PC-9 (cell line): ENCODE data around the gene CAMTA1. TPM values are rescaled to one million over a fixed set of nuclear protein-coding genes. Genes with fewer than 3 reads are reported as not detected.

Experiments used
- BruUV-seq: library from RNA; stranded (reverse); fragments of 400-500 nt; replicated peaks from 2 replicates; lab custom pipeline; 2021; lab: Mats Ljungman, UMichigan
- CTCF ChIA-PET: fragments of 300-600 bp; sonication (Branson Sonifier 250); formaldehyde crosslinking; loops from one replicate; lab custom pipeline; 2022; ENCODE audit warnings: antibody characterized with exemption; lab: Charles Lee
- POLR2A ChIA-PET: fragments of 300-600 bp; sonication (Branson Sonifier 250); formaldehyde crosslinking; loops from one replicate; lab custom pipeline; 2022; ENCODE audit warnings: antibody characterized with exemption; ENCODE audit not compliant: unreplicated experiment; lab: Charles Lee
- DNase-seq, 2 experiments: peaks; one replicate each; pipeline versions ENCODE4 v3.0.0 to v3.0.0-alpha.2; 2015 to 2022; ENCODE audit warnings: mixed read lengths in 1 of 2
- H2AFZ ChIP-seq: fragments of 200-600 bp; sonication (generic); 2 replicates; pipeline ENCODE4 v1.8.1; 2017; ENCODE audit warnings: antibody characterized with exemption
- H3F3A ChIP-seq: fragments of 200-600 bp; sonication (generic); 2 replicates; pipeline ENCODE4 v1.8.1; 2017; ENCODE audit warnings: antibody characterized with exemption, mild to moderate bottlenecking, low read depth; ENCODE audit not compliant: insufficient read depth
- H3K27ac ChIP-seq: fragments of 200-600 bp; sonication (generic); 2 replicates; pipeline ENCODE4 v1.6.1; 2016; ENCODE audit warnings: mixed run types
- H3K27me3 ChIP-seq: fragments of 200-600 bp; sonication (generic); 2 replicates; pipeline ENCODE4 v1.6.1; 2016; ENCODE audit warnings: low read depth, mixed run types; ENCODE audit not compliant: insufficient read depth
- H3K36me3 ChIP-seq: fragments of 200-600 bp; sonication (generic); 2 replicates; pipeline ENCODE4 v1.6.1; 2016; ENCODE audit warnings: low read depth, mixed run types
- H3K4me1 ChIP-seq: fragments of 200-600 bp; sonication (generic); replicated peaks from 2 replicates; pipeline ENCODE4 v1.6.1; 2016; ENCODE audit warnings: mixed run types; ENCODE audit not compliant: insufficient read depth
- H3K4me2 ChIP-seq: fragments of 200-600 bp; sonication (generic); 2 replicates; pipeline ENCODE4 v1.6.1; 2017; ENCODE audit warnings: mixed run types
- H3K4me3 ChIP-seq: fragments of 200-600 bp; sonication (generic); 2 replicates; pipeline ENCODE4 v1.6.1; 2016; ENCODE audit warnings: mixed run types
- H3K79me2 ChIP-seq: fragments of 200-600 bp; sonication (generic); 2 replicates; pipeline ENCODE4 v1.6.1; 2017; ENCODE audit warnings: low read depth, mixed run types
- H3K9me2 ChIP-seq: fragments of 200-600 bp; sonication (generic); 2 replicates; pipeline ENCODE4 v1.8.1; 2017; ENCODE audit warnings: mild to moderate bottlenecking; ENCODE audit not compliant: insufficient read depth
- H3K9me3 ChIP-seq: fragments of 200-600 bp; sonication (generic); 2 replicates; pipeline ENCODE4 v1.8.1; 2016; ENCODE audit warnings: low read depth; ENCODE audit not compliant: insufficient read depth
- H4K20me1 ChIP-seq: fragments of 200-600 bp; sonication (generic); 2 replicates; pipeline ENCODE4 v1.8.1; 2017; ENCODE audit not compliant: insufficient read depth
- EZH2 ChIP-seq: fragments of 200-600 bp; sonication (generic); IDR thresholded peaks from 2 replicates; pipeline ENCODE4 v1.8.0; 2017; ENCODE audit warnings: antibody characterized with exemption, low read depth
- intact Hi-C: fragments of 100-400 bp; cut with micrococcal nuclease; formaldehyde crosslinking; loops from one replicate; pipeline ENCODE4 v1.10.0; 2022; ENCODE audit not compliant: unreplicated experiment
- total RNA-seq: library from RNA; stranded (reverse); gene quantifications from 2 replicates; pipeline ENCODE4 v1.2.3, GENCODE V29; 2021
- TF ChIP-seq, protein P1 (sequence below): fragments of 200-600 bp; sonication (generic); conservative IDR thresholded peaks from 2 replicates; pipeline ENCODE4 v1.6.1; 2017; ENCODE audit warnings: mixed run types, antibody characterized with exemption, mild to moderate bottlenecking, moderate library complexity

CAMTA1 gene
- total RNA-seq, 1 experiment from 2014 or later: 72.3 TPM

GRCh38 chr1:7453038-7453437 lies 667.8 kb downstream of the CAMTA1 start:
- Histone ChIP-seq H3K4me1 (no peaks in the 10 kb centered on the region), H3K27ac (no peak overlapping the region), H3K9me2 (no peaks in the 10 kb centered on the region), H3K27me3 (peaks cover 70% of the 10 kb centered on the region), H3F3A (no peaks in the 10 kb centered on the region), H3K4me2 (no peak overlapping the region), H3K36me3 (no peaks in the 10 kb centered on the region), H3K79me2 (no peaks in the 10 kb centered on the region), H2AFZ (no peak overlapping the region), H4K20me1 (no peaks in the 10 kb centered on the region), H3K4me3 (no peak overlapping the region), H3K9me3 (no peaks in the 10 kb centered on the region)
- CTCF ChIA-PET: no interaction called here
- intact Hi-C loops: no loop called here
- POLR2A ChIA-PET: no interaction called here
- TF ChIP-seq, protein P1, sequence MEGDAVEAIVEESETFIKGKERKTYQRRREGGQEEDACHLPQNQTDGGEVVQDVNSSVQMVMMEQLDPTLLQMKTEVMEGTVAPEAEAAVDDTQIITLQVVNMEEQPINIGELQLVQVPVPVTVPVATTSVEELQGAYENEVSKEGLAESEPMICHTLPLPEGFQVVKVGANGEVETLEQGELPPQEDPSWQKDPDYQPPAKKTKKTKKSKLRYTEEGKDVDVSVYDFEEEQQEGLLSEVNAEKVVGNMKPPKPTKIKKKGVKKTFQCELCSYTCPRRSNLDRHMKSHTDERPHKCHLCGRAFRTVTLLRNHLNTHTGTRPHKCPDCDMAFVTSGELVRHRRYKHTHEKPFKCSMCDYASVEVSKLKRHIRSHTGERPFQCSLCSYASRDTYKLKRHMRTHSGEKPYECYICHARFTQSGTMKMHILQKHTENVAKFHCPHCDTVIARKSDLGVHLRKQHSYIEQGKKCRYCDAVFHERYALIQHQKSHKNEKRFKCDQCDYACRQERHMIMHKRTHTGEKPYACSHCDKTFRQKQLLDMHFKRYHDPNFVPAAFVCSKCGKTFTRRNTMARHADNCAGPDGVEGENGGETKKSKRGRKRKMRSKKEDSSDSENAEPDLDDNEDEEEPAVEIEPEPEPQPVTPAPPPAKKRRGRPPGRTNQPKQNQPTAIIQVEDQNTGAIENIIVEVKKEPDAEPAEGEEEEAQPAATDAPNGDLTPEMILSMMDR: no peak
- no peak for TF ChIP-seq EZH2
- DNase-seq: no peak
- BruUV-seq: no TSS peak

GRCh38 chr1:7454052-7454815 lies 669.0 kb downstream of the CAMTA1 start:
- Histone ChIP-seq H3K36me3 (no peaks in the 10 kb centered on the region), H3K27me3 (peaks cover 73% of the 10 kb centered on the region), H3K79me2 (no peaks in the 10 kb centered on the region), H4K20me1 (no peaks in the 10 kb centered on the region), H2AFZ (no peak overlapping the region), H3K4me1 (no peaks in the 10 kb centered on the region), H3K4me2 (no peak overlapping the region), H3K4me3 (no peak overlapping the region), H3K9me3 (no peaks in the 10 kb centered on the region), H3K9me2 (no peaks in the 10 kb centered on the region), H3K27ac (no peak overlapping the region), H3F3A (no peaks in the 10 kb centered on the region)
- CTCF ChIA-PET: interaction anchor here (1.2 kb wide), 1 partner anchor 38 kb away, joined by 3 read pairs; no protein-coding TSS in a partner anchor
- POLR2A ChIA-PET: no interaction called here
- TF ChIP-seq, protein P1: no peak
- no peak for TF ChIP-seq EZH2
- intact Hi-C loops: no loop called here
- DNase-seq: no peak
- BruUV-seq: no TSS peak

- Histone ChIP-seq H3K4me1 (no peaks in the 10 kb centered on the region), H3K9me3 (no peaks in the 10 kb centered on the region), H2AFZ (no peak overlapping the region), H3K36me3 (no peaks in the 10 kb centered on the region), H3K27me3 (peaks cover 78% of the 10 kb centered on the region), H3K9me2 (no peaks in the 10 kb centered on the region), H3K79me2 (no peaks in the 10 kb centered on the region), H4K20me1 (no peaks in the 10 kb centered on the region), H3K27ac (no peak overlapping the region), H3K4me3 (no peak overlapping the region), H3K4me2 (no peak overlapping the region), H3F3A (no peaks in the 10 kb centered on the region)
- ChIA-PET POLR2A (no interaction called here), CTCF (no interaction called here)
- TF ChIP-seq, protein P1: no peak
- TF ChIP-seq EZH2: peak; percentile 50; the same call in 1 of the 2 replicates
- no TSS peak for BruUV-seq
- intact Hi-C loops: no loop called here
- DNase-seq: no peak
Measured at GRCh38 chr1:7454895-7455784, 669.9 kb downstream of the CAMTA1 start.
